ENCODE results near the gene RASSF5.

DNA sequence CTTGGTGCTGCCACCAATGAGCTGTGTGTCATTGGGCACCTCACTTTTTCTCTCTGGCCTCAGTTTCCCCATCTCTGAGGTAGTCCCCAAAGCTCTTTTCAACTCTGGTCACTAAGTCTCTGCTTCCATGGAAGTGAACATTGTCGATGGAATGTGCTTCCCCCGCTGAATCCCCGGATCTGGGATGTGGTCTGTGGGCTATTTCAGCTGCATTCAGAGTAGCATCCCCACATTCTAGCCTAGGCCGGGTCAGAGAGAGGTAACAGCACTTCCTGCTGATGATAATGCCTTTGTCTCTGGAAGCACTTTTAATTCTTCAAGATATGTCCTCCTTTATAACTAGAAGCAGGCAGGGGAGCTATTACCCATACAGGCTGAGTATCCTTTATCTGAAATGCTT is 29.8 kb downstream of the RASSF5 start:
- no peak for TF ChIP-seq ZNF274 (IDR thresholded peaks at IDR 0.05; ENCODE audit: low read depth, low read length)
- no peak for TF ChIP-seq YY1 (IDR thresholded peaks at IDR 0.05; ENCODE audit: insufficient read depth, insufficient read length)
- TF ChIP-seq SUZ12 (IDR thresholded peaks at IDR 0.05; ENCODE audit: extremely low read depth, insufficient read depth, insufficient read length): no peak
